ENCODE results near the gene LRP5.

Gene LRP5

DNA sequence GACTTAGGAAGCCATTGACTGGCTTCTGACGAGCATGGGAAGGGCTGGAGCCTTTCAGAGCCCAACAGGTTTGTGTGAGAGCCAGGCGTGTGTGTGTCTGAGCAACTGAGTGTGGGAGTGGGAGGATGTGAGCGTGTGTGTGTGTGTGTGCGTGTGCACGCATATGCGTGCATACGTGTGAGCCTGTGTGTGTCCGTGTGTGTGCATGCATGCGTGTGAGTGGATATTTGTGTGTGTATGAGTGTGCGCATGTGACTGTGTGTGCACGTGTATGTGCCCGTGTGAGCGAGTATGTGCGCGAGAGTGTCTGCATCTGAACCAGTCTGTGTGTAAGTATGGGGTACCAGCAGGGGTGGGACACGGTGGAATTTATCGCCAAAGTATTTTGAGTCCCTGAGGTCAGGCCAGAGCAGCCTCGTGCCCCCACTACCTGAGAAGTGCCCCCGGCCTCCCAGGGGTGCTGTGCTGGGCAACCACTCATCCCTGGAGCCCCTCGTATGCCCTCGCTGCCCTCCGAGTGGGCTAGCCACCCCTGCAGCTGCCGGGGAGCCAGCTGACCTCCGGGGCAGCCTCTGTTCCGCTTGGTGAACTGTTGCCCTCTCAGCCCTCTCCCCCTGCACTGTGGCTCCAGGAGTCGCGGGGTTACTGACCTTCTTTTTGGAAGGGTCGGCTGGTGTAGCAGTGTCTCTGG is 38.5 kb downstream of the LRP5 start:
- ChIA-PET CTCF (no interaction called here), POLR2A (no interaction called here)
- TF ChIP-seq, protein P1, sequence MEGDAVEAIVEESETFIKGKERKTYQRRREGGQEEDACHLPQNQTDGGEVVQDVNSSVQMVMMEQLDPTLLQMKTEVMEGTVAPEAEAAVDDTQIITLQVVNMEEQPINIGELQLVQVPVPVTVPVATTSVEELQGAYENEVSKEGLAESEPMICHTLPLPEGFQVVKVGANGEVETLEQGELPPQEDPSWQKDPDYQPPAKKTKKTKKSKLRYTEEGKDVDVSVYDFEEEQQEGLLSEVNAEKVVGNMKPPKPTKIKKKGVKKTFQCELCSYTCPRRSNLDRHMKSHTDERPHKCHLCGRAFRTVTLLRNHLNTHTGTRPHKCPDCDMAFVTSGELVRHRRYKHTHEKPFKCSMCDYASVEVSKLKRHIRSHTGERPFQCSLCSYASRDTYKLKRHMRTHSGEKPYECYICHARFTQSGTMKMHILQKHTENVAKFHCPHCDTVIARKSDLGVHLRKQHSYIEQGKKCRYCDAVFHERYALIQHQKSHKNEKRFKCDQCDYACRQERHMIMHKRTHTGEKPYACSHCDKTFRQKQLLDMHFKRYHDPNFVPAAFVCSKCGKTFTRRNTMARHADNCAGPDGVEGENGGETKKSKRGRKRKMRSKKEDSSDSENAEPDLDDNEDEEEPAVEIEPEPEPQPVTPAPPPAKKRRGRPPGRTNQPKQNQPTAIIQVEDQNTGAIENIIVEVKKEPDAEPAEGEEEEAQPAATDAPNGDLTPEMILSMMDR (IDR thresholded peaks at IDR 0.05; ENCODE audit: insufficient read depth, low read length, missing control alignments), result no peak
- no peak overlapping the region for H3K4me3 ChIP-seq (ENCODE audit: low read depth, low read length)
- DNase-seq (ENCODE audit: low read depth, low spot score), result no peak

DNA sequence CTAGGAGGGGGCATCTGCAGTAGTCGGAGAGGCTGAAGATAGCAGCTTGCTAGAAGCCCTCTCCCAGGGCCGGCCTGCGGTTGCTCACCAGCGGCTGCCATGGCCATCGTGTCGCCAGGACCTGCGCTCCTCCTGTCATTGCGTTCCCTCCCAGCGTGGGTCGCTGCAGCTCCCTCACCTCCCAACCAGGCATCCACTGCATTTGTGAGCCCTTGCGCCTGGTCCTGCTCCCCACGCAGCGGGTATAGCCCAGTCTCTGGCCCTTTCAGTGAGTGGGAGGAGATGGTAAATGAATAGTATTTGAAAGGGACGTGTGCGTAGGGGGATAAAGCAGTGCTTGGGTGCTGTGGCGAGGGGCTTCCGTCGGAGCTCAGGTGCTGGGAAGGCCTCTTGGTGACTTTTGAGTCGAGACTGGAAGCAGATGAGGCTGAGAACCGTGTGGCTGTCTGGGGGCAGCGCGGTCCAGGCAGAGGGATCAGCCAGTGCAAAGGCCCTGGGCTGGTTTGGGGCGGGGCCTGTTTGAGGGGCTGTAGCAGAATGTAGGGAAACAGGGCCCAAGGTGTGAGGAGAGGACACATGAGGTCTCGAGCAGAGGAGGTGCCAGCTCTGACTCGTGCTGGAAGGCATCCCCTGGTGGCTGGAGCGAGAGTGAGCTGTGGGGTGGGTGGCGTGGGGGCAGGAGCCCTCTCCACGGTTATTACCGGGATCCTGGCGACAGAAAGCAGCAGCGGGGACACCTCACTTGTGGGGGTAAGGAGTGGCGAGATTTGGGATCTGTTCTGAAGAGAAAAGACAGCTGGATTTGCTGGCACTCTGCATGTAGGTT is 39.3 kb downstream of the LRP5 start:
- no peak overlapping the region for H3K4me3 ChIP-seq (ENCODE audit: low read depth, low read length)
- ChIA-PET POLR2A (no interaction called here), CTCF (interaction anchor here (1.0 to 1.2 kb wide), 2 partner anchors 9 to 22 kb away, joined by 3 read pairs; no protein-coding TSS in a partner anchor)
- TF ChIP-seq, protein P1 (IDR thresholded peaks at IDR 0.05; ENCODE audit: insufficient read depth, low read length, missing control alignments), result no peak
- DNase-seq (ENCODE audit: low read depth, low spot score), result no peak

DNA sequence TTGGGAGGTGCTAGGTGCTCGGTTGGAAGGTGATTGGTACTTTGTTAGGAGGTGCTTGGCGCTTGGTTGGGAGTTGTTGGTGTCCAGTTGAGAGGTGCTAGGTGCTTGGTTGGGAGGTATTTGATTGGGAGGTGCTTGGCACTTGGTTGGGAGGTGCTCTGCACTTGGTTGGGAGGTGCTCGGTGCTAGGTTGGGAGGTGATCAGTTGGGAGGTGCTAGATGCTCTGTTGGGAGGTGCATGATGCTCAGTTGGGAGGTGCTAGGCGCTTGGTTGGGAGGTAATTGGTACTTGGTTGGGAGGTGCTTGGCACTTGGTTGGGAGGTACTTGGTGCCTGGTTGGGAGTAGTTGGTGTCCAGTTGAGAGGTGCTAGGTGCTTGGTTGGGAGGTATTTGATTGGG is 40.2 kb downstream of the LRP5 start:
- no peak overlapping the region for H3K4me3 ChIP-seq (ENCODE audit: low read depth, low read length)
- TF ChIP-seq, protein P1 (IDR thresholded peaks at IDR 0.05; ENCODE audit: insufficient read depth, low read length, missing control alignments), result no peak
- POLR2A ChIA-PET, result no interaction called here
- CTCF ChIA-PET, result interaction anchor here (1.0 to 1.2 kb wide), 2 partner anchors 10 to 21 kb away, joined by 3 read pairs; no protein-coding TSS in a partner anchor
- DNase-seq (ENCODE audit: low read depth, low spot score), result no peak

DNA sequence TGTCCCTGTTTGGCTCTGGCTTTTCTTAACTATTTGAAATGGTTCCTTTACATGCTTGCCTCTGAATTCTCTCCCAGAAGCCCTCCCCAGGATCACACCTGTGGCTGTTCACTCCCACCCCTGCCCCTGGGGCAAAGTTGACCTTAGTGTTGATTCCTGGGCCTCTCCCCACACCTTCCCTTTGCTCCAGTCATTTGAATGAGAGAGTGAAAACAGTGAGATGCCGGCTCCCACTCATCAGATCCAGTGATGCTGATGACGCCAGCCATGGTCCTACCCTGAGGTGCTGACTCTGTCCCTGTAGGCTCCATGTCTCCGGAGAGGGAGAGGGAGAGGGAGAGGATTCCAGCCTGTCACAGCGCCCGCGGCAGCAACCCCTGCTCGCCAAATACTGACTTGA is 40.7 kb downstream of the LRP5 start:
- no peak for DNase-seq (ENCODE audit: low read depth, low spot score)
- TF ChIP-seq, protein P1 (IDR thresholded peaks at IDR 0.05; ENCODE audit: insufficient read depth, low read length, missing control alignments), result no peak
- no peak overlapping the region for H3K4me3 ChIP-seq (ENCODE audit: low read depth, low read length)
- CTCF ChIA-PET, result no interaction called here
- POLR2A ChIA-PET, result no interaction called here

DNA sequence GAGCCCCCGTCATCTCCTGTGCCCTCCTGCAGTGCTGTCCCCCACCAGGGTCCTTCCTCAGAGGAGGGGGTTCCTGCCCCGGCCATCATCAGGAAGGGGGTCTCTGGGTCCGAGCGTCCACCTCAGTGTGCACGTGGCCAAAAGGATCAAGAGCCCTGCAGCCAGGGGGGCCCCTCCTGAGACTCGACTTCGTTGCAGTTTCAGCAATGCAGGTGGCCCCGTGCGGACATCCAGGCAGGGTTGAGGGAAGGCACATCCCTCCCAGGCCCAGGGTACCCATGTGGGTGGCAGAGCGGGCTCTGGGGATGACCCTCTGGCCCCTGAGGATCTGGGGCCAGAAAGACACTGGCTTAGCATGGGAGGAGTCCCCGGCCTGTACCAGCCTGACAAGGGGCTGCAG is 41.3 kb downstream of the LRP5 start:
- H3K4me3 ChIP-seq (ENCODE audit: low read depth, low read length), result no peak overlapping the region
- no peak for DNase-seq (ENCODE audit: low read depth, low spot score)
- TF ChIP-seq, protein P1 (IDR thresholded peaks at IDR 0.05; ENCODE audit: insufficient read depth, low read length, missing control alignments), result no peak
- ChIA-PET CTCF (no interaction called here), POLR2A (interaction anchor here (0.7 to 1.7 kb wide), 3 partner anchors 16 to 20 kb away, joined by 3 to 12 read pairs (median 3); no protein-coding TSS in a partner anchor)
